Measurements from ENCODE around the gene BCL3.

The BCL3 gene

DNA sequence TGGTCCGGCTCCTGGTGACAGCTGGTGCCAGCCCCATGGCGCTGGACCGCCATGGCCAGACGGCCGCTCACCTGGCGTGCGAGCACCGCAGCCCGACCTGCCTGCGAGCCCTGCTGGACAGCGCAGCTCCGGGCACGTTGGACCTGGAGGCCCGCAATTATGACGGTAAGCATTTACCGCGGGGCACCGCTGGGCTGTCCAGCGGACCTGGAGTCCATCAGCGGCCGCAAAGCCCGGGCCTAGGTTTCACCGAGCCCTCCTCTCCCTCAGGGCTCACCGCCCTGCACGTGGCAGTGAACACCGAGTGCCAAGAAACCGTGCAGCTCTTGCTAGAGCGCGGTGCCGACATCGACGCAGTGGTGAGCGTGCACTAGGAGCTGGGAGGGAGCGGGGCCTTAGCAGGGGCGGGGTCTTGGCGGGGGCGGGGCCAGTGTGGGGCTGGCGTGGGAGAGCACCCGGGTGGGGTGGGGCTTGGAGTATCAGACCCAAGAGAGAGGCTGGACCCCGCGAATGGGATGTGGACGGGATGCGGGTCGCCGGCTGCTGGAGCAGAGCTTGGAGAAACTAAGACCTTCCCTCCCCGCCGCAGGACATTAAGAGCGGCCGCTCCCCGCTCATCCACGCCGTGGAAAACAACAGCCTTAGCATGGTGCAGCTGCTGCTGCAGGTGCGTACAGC, 8.7 kb downstream of the BCL3 start:
- TF ChIP-seq, protein P1, sequence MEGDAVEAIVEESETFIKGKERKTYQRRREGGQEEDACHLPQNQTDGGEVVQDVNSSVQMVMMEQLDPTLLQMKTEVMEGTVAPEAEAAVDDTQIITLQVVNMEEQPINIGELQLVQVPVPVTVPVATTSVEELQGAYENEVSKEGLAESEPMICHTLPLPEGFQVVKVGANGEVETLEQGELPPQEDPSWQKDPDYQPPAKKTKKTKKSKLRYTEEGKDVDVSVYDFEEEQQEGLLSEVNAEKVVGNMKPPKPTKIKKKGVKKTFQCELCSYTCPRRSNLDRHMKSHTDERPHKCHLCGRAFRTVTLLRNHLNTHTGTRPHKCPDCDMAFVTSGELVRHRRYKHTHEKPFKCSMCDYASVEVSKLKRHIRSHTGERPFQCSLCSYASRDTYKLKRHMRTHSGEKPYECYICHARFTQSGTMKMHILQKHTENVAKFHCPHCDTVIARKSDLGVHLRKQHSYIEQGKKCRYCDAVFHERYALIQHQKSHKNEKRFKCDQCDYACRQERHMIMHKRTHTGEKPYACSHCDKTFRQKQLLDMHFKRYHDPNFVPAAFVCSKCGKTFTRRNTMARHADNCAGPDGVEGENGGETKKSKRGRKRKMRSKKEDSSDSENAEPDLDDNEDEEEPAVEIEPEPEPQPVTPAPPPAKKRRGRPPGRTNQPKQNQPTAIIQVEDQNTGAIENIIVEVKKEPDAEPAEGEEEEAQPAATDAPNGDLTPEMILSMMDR (conservative IDR thresholded peaks at IDR 0.05) = no peak

DNA sequence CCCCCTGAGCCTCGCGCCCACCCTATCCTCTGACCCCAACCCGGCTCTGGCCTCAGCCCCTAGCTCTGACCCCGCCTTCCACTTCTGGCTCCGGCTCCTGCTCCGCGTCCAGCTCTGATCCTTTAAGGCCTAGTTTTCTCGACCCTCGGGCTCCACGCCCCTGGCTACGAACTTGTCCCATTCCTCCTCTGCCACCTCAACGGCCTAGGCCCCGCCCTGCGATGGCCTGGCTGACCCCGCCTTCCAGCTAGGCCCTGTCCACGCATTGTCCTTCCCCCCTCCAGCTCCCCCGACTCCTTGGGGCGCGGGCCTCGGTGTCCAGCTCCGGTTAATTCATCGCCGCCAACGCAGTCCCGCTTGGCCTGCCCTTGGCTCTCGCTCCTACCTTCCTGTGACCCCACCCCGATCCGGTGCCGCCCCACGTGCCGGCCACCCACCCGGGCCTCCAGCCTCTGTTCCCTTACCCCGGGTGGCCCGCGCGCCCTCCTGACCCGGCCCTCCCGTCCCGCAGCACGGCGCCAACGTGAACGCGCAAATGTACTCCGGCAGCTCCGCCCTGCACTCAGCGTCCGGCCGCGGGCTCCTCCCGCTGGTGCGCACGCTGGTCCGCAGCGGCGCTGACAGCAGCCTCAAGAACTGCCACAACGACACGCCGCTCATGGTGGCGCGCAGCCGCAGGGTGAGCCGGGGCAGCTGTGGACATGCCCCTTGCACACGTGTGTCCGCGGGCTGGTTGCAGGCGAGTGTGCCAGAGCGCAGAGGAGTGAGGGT, 9.4 kb downstream of the BCL3 start:
- TF ChIP-seq, protein P1 (conservative IDR thresholded peaks at IDR 0.05) = no peak
- no peak overlapping the region for H3K27ac ChIP-seq

More for the DNA sequence above, 8.7 kb downstream of the BCL3 start:
- H3K27ac ChIP-seq = no peak overlapping the region

DNA sequence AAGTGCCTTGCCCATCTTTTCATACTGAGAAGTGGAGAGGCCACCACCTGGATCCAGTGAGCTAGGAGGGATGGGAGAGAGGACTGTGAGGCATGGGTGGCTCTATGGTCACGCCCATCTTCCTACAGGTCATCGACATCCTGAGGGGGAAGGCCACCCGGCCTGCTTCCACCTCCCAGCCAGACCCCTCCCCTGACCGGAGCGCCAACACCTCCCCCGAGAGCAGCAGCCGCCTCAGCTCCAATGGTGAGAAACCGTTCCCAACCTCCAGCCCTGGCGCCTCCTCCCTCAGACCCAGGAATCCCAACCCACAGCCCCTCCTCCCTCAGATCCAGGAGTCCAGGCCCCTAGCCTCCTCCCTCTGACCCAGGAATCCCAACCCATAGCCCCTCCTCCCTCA, 10.1 kb downstream of the BCL3 start:
- TF ChIP-seq, protein P1 (conservative IDR thresholded peaks at IDR 0.05) = no peak
- no peak overlapping the region for H3K27ac ChIP-seq

DNA sequence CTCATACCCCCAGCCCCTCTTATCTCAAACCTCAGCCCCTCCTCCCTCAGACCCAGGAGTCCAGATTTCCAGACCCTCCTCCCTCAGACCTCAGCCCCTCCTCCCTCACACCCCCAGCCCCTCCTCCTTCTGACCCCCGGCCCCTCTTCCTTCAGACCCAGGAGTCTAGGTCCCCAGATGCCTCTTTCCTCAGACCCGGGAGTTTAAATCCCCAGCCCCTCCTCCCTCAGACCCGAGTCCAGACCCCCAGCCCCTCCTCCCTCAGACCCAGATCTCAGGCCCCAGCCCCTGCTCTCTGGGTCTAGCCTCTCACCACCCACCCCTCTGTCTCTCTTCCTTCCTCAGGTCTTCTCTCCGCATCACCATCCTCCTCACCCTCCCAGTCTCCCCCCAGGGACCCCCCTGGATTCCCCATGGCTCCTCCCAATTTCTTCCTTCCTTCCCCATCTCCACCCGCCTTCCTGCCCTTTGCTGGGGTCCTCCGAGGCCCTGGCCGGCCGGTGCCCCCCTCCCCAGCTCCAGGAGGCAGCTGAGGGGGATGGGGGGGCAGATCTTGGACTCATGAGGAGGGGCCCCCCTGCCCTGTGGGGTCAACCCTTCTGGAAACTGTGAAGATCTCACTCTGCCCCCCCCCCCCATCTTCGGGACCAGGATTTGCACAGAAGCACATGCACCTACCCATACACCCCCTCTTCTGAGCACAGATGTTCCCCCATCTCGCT, 10.7 kb downstream of the BCL3 start:
- TF ChIP-seq, protein P1 (conservative IDR thresholded peaks at IDR 0.05) = no peak
- H3K27ac ChIP-seq = no peak overlapping the region

DNA sequence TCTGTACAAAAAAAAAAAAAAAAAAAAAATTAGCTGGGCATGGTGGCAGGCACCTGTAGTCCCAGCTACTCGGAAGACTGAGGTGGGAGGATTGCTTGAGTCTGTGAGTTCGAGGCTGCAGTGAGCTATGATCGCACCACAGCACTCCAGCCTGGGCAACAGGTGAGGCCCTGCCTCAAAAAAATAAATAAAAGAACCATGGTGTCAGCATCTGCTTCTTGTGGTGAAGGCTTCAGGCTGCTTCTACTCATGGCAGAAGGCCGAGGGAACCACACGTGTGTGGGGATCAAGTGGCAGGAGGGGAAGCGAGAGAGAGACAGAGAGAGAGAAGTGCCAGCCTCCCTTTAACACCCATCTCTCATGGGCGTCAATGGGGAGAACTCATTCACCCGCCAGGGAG, 13.5 kb downstream of the BCL3 start:
- TF ChIP-seq, protein P1 (conservative IDR thresholded peaks at IDR 0.05) = no peak

DNA sequence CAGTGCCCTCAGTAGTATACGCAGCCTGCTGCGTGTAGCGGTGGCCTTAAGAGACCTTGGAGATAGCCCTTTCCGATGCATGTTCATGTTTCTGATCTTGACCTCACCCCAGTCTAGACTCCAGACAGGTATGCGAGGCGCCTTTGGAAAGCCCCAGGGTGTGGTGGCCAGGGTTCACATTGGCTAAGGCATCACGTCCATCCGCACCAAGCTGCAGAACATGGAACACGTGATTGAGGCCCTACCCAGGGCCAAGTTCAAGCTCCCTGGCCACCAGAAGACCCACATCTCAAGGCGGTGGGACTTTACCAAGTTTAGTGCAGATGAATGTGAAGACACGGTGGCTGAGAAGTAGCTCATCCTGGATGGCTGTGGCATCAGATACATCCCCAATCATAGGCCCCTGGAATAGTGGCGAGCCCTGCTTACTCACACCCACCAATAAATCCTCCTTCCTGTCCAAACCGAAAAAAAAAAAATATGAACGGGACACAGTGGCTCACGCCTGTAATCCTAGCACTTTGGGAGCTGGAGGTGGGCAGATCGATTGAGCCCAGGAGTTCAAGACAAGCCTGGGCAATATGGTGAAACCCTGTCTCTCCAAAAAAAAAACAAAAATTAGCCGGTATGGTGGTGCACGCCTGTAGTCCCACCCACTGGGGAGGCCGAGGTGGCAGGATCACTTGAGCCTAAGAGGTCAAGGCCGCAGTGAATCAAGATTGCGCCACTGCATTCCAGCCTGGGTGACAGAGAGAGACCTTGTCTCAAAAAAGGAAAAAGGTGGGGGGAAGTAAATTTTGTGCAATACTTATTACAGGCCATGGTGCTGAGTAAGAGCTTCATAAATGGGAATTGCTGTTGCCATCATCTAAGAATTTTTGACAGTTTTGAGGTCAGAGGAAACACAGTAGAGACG, 16.8 kb downstream of the BCL3 start:
- no peak overlapping the region for H3K27ac ChIP-seq
- TF ChIP-seq, protein P1 (conservative IDR thresholded peaks at IDR 0.05) = no peak

More for the DNA sequence above, 13.5 kb downstream of the BCL3 start:
- no peak overlapping the region for H3K27ac ChIP-seq

All from VCaP (cell line).